Measurements from ENCODE around the gene TUBGCP5. TPM values are rescaled to one million over a fixed set of nuclear protein-coding genes. Genes with fewer than 3 reads are reported as not detected.
"Not testable (repeated sequence)": the region's sequence is repeated elsewhere in the genome, so short reads cannot be mapped to it uniquely, and the experiment has no call there.

TUBGCP5 gene
- total RNA-seq, 4 donors from 2014 or later: 21.9 to 48.4 (median 24.8) TPM

DNA sequence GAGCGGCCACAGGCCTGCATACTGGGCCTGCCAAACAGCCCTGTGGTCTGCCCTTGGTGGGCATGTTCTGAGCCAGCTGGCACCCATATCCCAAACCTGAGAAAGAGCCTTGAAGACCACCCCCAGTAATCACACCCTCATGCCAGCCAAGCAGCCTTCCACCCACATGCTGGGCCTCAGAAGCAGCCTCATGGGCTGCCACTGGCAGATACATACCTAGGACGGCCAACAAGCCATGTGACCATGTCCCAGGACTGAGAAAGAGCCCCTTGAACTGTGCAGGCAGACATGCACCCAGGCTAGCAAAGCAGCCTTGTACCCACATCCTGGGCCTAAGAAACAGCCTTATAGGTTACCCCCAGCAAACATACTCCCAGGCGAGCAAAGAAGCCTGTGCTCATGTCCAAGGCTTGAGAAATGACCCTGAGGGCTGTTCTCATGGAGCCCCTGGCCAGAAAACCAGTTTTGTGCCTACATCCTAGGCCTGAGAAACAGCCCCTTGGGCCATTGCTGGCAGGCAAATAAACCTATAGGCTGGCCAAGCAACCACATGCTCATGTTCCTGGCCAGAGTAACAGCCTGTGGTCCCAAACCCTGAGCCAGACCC lies 24.9 kb downstream of the TUBGCP5 start:
- H3K27ac ChIP-seq: no peak overlapping the region
- TF ChIP-seq, protein P1, sequence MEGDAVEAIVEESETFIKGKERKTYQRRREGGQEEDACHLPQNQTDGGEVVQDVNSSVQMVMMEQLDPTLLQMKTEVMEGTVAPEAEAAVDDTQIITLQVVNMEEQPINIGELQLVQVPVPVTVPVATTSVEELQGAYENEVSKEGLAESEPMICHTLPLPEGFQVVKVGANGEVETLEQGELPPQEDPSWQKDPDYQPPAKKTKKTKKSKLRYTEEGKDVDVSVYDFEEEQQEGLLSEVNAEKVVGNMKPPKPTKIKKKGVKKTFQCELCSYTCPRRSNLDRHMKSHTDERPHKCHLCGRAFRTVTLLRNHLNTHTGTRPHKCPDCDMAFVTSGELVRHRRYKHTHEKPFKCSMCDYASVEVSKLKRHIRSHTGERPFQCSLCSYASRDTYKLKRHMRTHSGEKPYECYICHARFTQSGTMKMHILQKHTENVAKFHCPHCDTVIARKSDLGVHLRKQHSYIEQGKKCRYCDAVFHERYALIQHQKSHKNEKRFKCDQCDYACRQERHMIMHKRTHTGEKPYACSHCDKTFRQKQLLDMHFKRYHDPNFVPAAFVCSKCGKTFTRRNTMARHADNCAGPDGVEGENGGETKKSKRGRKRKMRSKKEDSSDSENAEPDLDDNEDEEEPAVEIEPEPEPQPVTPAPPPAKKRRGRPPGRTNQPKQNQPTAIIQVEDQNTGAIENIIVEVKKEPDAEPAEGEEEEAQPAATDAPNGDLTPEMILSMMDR (IDR thresholded peaks at IDR 0.05): no peak
- no peak for TF ChIP-seq POLR2A (IDR thresholded peaks at IDR 0.05)
- no peak overlapping the region for H3K4me3 ChIP-seq (replicated peaks in 1 of 3)
- H3K27me3 ChIP-seq: no peaks in the 10 kb centered on the region
- 89 to 100% methylated on average over 2 to 3 of the region's 3 CpGs for WGBS, 2 donors
- H3K36me3 ChIP-seq: peaks cover 38 to 44% of the 10 kb centered on the region in 2 donors
- no peak for DNase-seq
- intact Hi-C loops (cut with DNase I): no loop called here
- H3K9me3 ChIP-seq: no peaks in the 10 kb centered on the region
- H3K4me1 ChIP-seq: no peaks in the 10 kb centered on the region

DNA sequence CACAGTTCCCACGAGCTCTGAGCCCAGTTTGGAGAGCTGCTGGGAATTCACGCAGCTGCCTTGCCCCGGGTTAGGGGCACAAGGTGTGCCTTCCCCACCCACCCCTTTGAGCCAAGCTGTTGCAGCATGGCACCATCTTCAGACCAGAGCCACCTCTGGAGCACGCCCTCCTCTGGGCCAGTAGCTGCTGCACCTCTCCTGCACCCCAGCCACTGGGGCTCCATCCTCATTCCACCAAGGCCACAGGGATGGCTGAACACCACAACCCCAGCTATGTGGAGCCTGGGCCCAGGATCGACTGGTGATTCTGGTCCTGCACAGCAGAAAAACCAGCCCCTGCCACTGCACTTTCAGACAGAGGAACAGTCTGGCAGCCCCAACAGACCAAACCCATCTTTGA lies 25.7 kb downstream of the TUBGCP5 start:
- no peak for DNase-seq
- 92 to 98% methylated on average over 5 of the region's 5 CpGs for WGBS, 2 donors
- no peaks in the 10 kb centered on the region for H3K4me1 ChIP-seq
- H3K27me3 ChIP-seq: no peaks in the 10 kb centered on the region
- intact Hi-C loops (cut with DNase I): no loop called here
- peaks cover 35 to 43% of the 10 kb centered on the region in 2 donors for H3K36me3 ChIP-seq
- TF ChIP-seq, protein P1 (IDR thresholded peaks at IDR 0.05): no peak
- TF ChIP-seq POLR2A (IDR thresholded peaks at IDR 0.05): no peak
- H3K9me3 ChIP-seq: no peaks in the 10 kb centered on the region
- H3K27ac ChIP-seq: no peak overlapping the region
- no peak overlapping the region for H3K4me3 ChIP-seq (replicated peaks in 1 of 3)

DNA sequence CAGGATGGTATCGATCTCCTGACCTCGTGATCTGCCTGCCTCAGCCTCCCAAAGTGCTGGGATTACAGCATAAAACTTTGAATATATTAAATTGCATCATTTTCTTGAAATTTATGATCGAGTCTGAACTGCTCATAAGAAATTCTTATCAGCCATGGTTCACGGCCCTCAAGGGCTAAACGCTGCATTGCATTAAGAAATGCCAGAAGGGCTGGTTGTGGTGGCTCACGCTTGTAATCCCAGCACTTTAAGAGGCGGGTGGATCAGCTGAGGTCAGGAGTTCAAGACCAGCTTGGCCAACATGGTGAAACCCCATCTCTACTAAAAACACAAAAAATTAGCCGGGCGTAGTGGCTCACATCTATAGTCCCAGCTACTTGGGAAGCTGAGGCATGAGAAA lies 26.8 kb downstream of the TUBGCP5 start:
- H3K4me3 ChIP-seq (replicated peaks in 1 of 3); H3K9me3 ChIP-seq; intact Hi-C loops (cut with DNase I); DNase-seq; H3K4me1 ChIP-seq; H3K27ac ChIP-seq; H3K27me3 ChIP-seq: not testable (repeated sequence)
- WGBS, 2 donors: 96% methylated on average over 9 of the region's 9 CpGs
- H3K36me3 ChIP-seq: peaks cover 38 to 49% of the 10 kb centered on the region in 2 donors

DNA sequence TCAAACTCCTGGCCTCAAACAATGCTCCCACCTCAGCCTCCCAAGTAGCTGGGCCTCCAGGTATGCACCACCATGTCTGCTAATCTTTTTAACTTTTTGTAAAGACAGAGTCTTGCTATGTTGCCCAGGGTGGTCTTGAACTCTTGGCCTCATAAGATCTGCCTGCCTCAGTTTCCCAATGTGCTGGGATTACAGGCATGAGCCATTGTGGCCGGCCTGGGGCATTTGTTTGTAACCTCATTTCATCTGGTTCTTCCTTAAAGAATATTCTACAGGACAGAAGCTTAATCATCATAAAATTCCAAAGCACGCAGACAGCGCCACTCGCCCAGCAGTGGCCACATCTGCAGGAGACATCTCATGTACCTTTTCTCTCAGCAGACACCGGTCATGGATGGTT lies 35.6 kb downstream of the TUBGCP5 start:
- WGBS, 2 donors: 99% methylated on average over 5 of the region's 5 CpGs
- intact Hi-C loops (cut with DNase I): no loop called here
- no peak for DNase-seq
- Histone ChIP-seq H3K36me3 (peaks cover 35 to 59% of the 10 kb centered on the region in 2 donors), H3K27ac (no peak overlapping the region), H3K9me3 (no peaks in the 10 kb centered on the region), H3K27me3 (no peaks in the 10 kb centered on the region), H3K4me1 (no peaks in the 10 kb centered on the region), H3K4me3 (replicated peaks in 1 of 3) (no peak overlapping the region)
- TF ChIP-seq, protein P1 (IDR thresholded peaks at IDR 0.05): no peak
- no peak for TF ChIP-seq POLR2A (IDR thresholded peaks at IDR 0.05)

DNA sequence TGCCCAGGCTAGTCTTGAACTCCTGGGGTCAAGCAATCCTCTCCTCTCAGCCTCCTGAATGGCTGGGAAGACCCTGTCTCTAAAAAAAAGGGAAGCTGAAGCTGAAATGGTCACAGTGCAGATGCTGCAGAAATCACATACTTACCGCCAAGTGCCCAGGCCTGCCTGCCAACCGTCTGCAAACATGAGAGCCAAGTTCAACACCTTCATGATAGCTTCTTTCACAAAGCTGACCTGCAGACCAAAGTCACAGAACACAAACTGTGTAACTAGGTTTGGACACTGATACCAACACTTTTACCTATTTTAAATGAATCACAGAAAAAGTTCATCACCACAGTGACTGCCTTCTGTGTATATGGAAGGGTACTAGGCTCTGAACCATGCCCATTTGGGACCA lies 36.4 kb downstream of the TUBGCP5 start:
- Histone ChIP-seq H3K4me1 (no peaks in the 10 kb centered on the region), H3K27ac (no peak overlapping the region), H3K9me3 (no peaks in the 10 kb centered on the region), H3K27me3 (no peaks in the 10 kb centered on the region), H3K36me3 (peaks cover 32 to 54% of the 10 kb centered on the region in 2 donors), H3K4me3 (replicated peaks in 1 of 3) (no peak overlapping the region)
- no peak for DNase-seq
- 91 to 100% methylated on average over 2 of the region's 2 CpGs for WGBS, 2 donors
- intact Hi-C loops (cut with DNase I): no loop called here
- TF ChIP-seq POLR2A (IDR thresholded peaks at IDR 0.05): no peak
- TF ChIP-seq, protein P1 (IDR thresholded peaks at IDR 0.05): no peak
